Measurements from ENCODE around the gene CNTN6. TPM values are rescaled to one million over a fixed set of nuclear protein-coding genes. Genes with fewer than 3 reads are reported as not detected.

Gene CNTN6
- total and polyA plus RNA-seq, 9 donors = 0.72 to 3.3 (median 1.2) TPM

- H3K4me3 ChIP-seq (ENCODE audit: low read length) = no peak overlapping the region
- H3K4me1 ChIP-seq (ENCODE audit: control insufficient read depth, insufficient read depth, low read length) = no peaks in the 10 kb centered on the region
- H3K9me3 ChIP-seq (replicated peaks; ENCODE audit: control insufficient read depth, low read depth, low read length) = no peaks in the 10 kb centered on the region
- WGBS (ENCODE audit: insufficient coverage) = no CpG with 5 or more reads among the region's 2 CpGs
- DNase-seq = no peak
- H3K36me3 ChIP-seq (ENCODE audit: control insufficient read depth, insufficient read depth, low read length) = no peaks in the 10 kb centered on the region
- H3K27ac ChIP-seq (ENCODE audit: low read length) = no peak overlapping the region
- H3K27me3 ChIP-seq (ENCODE audit: control insufficient read depth, insufficient read depth, low read length) = no peaks in the 10 kb centered on the region
These were observed 55.0 kb downstream of the CNTN6 start for GRCh38 chr3:1147819-1148218.

GRCh38 chr3:1164101-1164500 lies 71.3 kb downstream of the CNTN6 start:
- no peaks in the 10 kb centered on the region for H3K9me3 ChIP-seq (replicated peaks; ENCODE audit: control insufficient read depth, low read depth, low read length)
- 71% methylated on average over 2 of the region's 2 CpGs for WGBS (ENCODE audit: insufficient coverage)

GRCh38 chr3:1171320-1171719 lies 78.5 kb downstream of the CNTN6 start:
- Histone ChIP-seq H3K9me3 (replicated peaks; ENCODE audit: control insufficient read depth, low read depth, low read length) (no peaks in the 10 kb centered on the region), H3K36me3 (ENCODE audit: control insufficient read depth, insufficient read depth, low read length) (no peaks in the 10 kb centered on the region), H3K4me1 (ENCODE audit: control insufficient read depth, insufficient read depth, low read length) (no peaks in the 10 kb centered on the region), H3K27me3 (ENCODE audit: control insufficient read depth, insufficient read depth, low read length) (no peaks in the 10 kb centered on the region), H3K27ac (ENCODE audit: low read length) (no peak overlapping the region), H3K4me3 (ENCODE audit: low read length) (no peak overlapping the region)
- WGBS (ENCODE audit: insufficient coverage) = 75% methylated on average over 2 of the region's 3 CpGs
- DNase-seq = no peak

More at GRCh38 chr3:1164101-1164500, 71.3 kb downstream of the CNTN6 start:
- DNase-seq = no peak
- Histone ChIP-seq H3K27me3 (ENCODE audit: control insufficient read depth, insufficient read depth, low read length) (no peaks in the 10 kb centered on the region), H3K4me1 (ENCODE audit: control insufficient read depth, insufficient read depth, low read length) (no peaks in the 10 kb centered on the region), H3K36me3 (ENCODE audit: control insufficient read depth, insufficient read depth, low read length) (no peaks in the 10 kb centered on the region), H3K27ac (ENCODE audit: low read length) (no peak overlapping the region), H3K4me3 (ENCODE audit: low read length) (no peak overlapping the region)

- Histone ChIP-seq H3K4me3 (ENCODE audit: low read length) (no peak overlapping the region), H3K4me1 (ENCODE audit: control insufficient read depth, insufficient read depth, low read length) (no peaks in the 10 kb centered on the region), H3K27ac (ENCODE audit: low read length) (no peak overlapping the region), H3K27me3 (ENCODE audit: control insufficient read depth, insufficient read depth, low read length) (no peaks in the 10 kb centered on the region), H3K9me3 (replicated peaks; ENCODE audit: control insufficient read depth, low read depth, low read length) (no peaks in the 10 kb centered on the region), H3K36me3 (ENCODE audit: control insufficient read depth, insufficient read depth, low read length) (no peaks in the 10 kb centered on the region)
- peak; percentile 13 for DNase-seq
- WGBS (ENCODE audit: insufficient coverage) = no CpG with 5 or more reads among the region's 2 CpGs
These were observed 79.8 kb downstream of the CNTN6 start for GRCh38 chr3:1172644-1173043.

- DNase-seq = no peak
- no peaks in the 10 kb centered on the region for H3K27me3 ChIP-seq (ENCODE audit: control insufficient read depth, insufficient read depth, low read length)
- H3K4me1 ChIP-seq (ENCODE audit: control insufficient read depth, insufficient read depth, low read length) = no peaks in the 10 kb centered on the region
- H3K4me3 ChIP-seq (ENCODE audit: low read length) = no peak overlapping the region
- no CpG with 5 or more reads among the region's 6 CpGs for WGBS (ENCODE audit: insufficient coverage)
- no peak overlapping the region for H3K27ac ChIP-seq (ENCODE audit: low read length)
- H3K36me3 ChIP-seq (ENCODE audit: control insufficient read depth, insufficient read depth, low read length) = no peaks in the 10 kb centered on the region
- H3K9me3 ChIP-seq (replicated peaks; ENCODE audit: control insufficient read depth, low read depth, low read length) = no peaks in the 10 kb centered on the region
These were observed 86.3 kb downstream of the CNTN6 start for GRCh38 chr3:1179146-1179545.

GRCh38 chr3:1183320-1184048 lies 90.7 kb downstream of the CNTN6 start:
- no peaks in the 10 kb centered on the region for H3K9me3 ChIP-seq (replicated peaks; ENCODE audit: control insufficient read depth, low read depth, low read length)
- no peak overlapping the region for H3K4me3 ChIP-seq (ENCODE audit: low read length)
- no peaks in the 10 kb centered on the region for H3K36me3 ChIP-seq (ENCODE audit: control insufficient read depth, insufficient read depth, low read length)
- DNase-seq = peak; percentile 71
- H3K27me3 ChIP-seq (ENCODE audit: control insufficient read depth, insufficient read depth, low read length) = no peaks in the 10 kb centered on the region
- 93% methylated on average over 2 of the region's 4 CpGs for WGBS (ENCODE audit: insufficient coverage)
- H3K4me1 ChIP-seq (ENCODE audit: control insufficient read depth, insufficient read depth, low read length) = no peaks in the 10 kb centered on the region
- no peak overlapping the region for H3K27ac ChIP-seq (ENCODE audit: low read length)

GRCh38 chr3:1190569-1190968 lies 97.7 kb downstream of the CNTN6 start:
- H3K36me3 ChIP-seq (ENCODE audit: control insufficient read depth, insufficient read depth, low read length) = no peaks in the 10 kb centered on the region
- no CpG with 5 or more reads among the region's 3 CpGs for WGBS (ENCODE audit: insufficient coverage)
- H3K27me3 ChIP-seq (ENCODE audit: control insufficient read depth, insufficient read depth, low read length) = no peaks in the 10 kb centered on the region
- H3K4me1 ChIP-seq (ENCODE audit: control insufficient read depth, insufficient read depth, low read length) = no peaks in the 10 kb centered on the region
- no peak for DNase-seq
- H3K27ac ChIP-seq (ENCODE audit: low read length) = no peak overlapping the region
- no peaks in the 10 kb centered on the region for H3K9me3 ChIP-seq (replicated peaks; ENCODE audit: control insufficient read depth, low read depth, low read length)
- no peak overlapping the region for H3K4me3 ChIP-seq (ENCODE audit: low read length)

GRCh38 chr3:1191026-1191425 lies 98.2 kb downstream of the CNTN6 start:
- no CpG with 5 or more reads among the region's 1 CpG for WGBS (ENCODE audit: insufficient coverage)
- no peak overlapping the region for H3K27ac ChIP-seq (ENCODE audit: low read length)
- no peak for DNase-seq
- H3K36me3 ChIP-seq (ENCODE audit: control insufficient read depth, insufficient read depth, low read length) = no peaks in the 10 kb centered on the region
- H3K9me3 ChIP-seq (replicated peaks; ENCODE audit: control insufficient read depth, low read depth, low read length) = no peaks in the 10 kb centered on the region
- H3K4me3 ChIP-seq (ENCODE audit: low read length) = no peak overlapping the region
- H3K4me1 ChIP-seq (ENCODE audit: control insufficient read depth, insufficient read depth, low read length) = no peaks in the 10 kb centered on the region
- no peaks in the 10 kb centered on the region for H3K27me3 ChIP-seq (ENCODE audit: control insufficient read depth, insufficient read depth, low read length)

GRCh38 chr3:1195947-1196346 lies 103.1 kb downstream of the CNTN6 start:
- Histone ChIP-seq H3K4me1 (ENCODE audit: control insufficient read depth, insufficient read depth, low read length) (no peaks in the 10 kb centered on the region), H3K27me3 (ENCODE audit: control insufficient read depth, insufficient read depth, low read length) (no peaks in the 10 kb centered on the region), H3K36me3 (ENCODE audit: control insufficient read depth, insufficient read depth, low read length) (no peaks in the 10 kb centered on the region), H3K4me3 (ENCODE audit: low read length) (no peak overlapping the region), H3K27ac (ENCODE audit: low read length) (no peak overlapping the region), H3K9me3 (replicated peaks; ENCODE audit: control insufficient read depth, low read depth, low read length) (no peaks in the 10 kb centered on the region)
- no CpG with 5 or more reads among the region's 1 CpG for WGBS (ENCODE audit: insufficient coverage)
- DNase-seq = no peak

- H3K27ac ChIP-seq (ENCODE audit: low read length) = no peak overlapping the region
- no peaks in the 10 kb centered on the region for H3K36me3 ChIP-seq (ENCODE audit: control insufficient read depth, insufficient read depth, low read length)
- no peak overlapping the region for H3K4me3 ChIP-seq (ENCODE audit: low read length)
- H3K27me3 ChIP-seq (ENCODE audit: control insufficient read depth, insufficient read depth, low read length) = no peaks in the 10 kb centered on the region
- no CpG with 5 or more reads among the region's 2 CpGs for WGBS (ENCODE audit: insufficient coverage)
- no peaks in the 10 kb centered on the region for H3K4me1 ChIP-seq (ENCODE audit: control insufficient read depth, insufficient read depth, low read length)
- H3K9me3 ChIP-seq (replicated peaks; ENCODE audit: control insufficient read depth, low read depth, low read length) = no peaks in the 10 kb centered on the region
- DNase-seq = no peak
These were observed 104.2 kb downstream of the CNTN6 start for GRCh38 chr3:1197051-1197450.

- Histone ChIP-seq H3K27me3 (ENCODE audit: control insufficient read depth, insufficient read depth, low read length) (no peaks in the 10 kb centered on the region), H3K4me1 (ENCODE audit: control insufficient read depth, insufficient read depth, low read length) (no peaks in the 10 kb centered on the region), H3K4me3 (ENCODE audit: low read length) (no peak overlapping the region), H3K36me3 (ENCODE audit: control insufficient read depth, insufficient read depth, low read length) (no peaks in the 10 kb centered on the region), H3K9me3 (replicated peaks; ENCODE audit: control insufficient read depth, low read depth, low read length) (no peaks in the 10 kb centered on the region), H3K27ac (ENCODE audit: low read length) (no peak overlapping the region)
- WGBS (ENCODE audit: insufficient coverage) = 88% methylated on average over 1 of the region's 1 CpG
- DNase-seq = peak; percentile 2
These were observed 107.5 kb downstream of the CNTN6 start for GRCh38 chr3:1200371-1200770.

Data from muscle of leg (tissue), 11 donors.